PC-9 (cell line): ENCODE data around the gene SOCS4.
"Not testable (repeated sequence)": the region's sequence is repeated elsewhere in the genome, so short reads cannot be mapped to it uniquely, and the experiment has no call there.

Source experiments
- CTCF ChIP-seq: fragments of 200-600 bp; sonication (generic); conservative IDR thresholded peaks from 2 replicates; pipeline ENCODE4 v1.6.1; 2017; ENCODE audit warnings: mixed run types, antibody characterized with exemption, mild to moderate bottlenecking, moderate library complexity
- EZH2 ChIP-seq: fragments of 200-600 bp; sonication (generic); IDR thresholded peaks from 2 replicates; pipeline ENCODE4 v1.8.0; 2017; ENCODE audit warnings: antibody characterized with exemption, low read depth

GRCh38 chr14:55079961-55080360 lies 52.9 kb downstream of the SOCS4 start:
- not testable (repeated sequence) for TF ChIP-seq CTCF, EZH2
